GM19351 (cell line): ENCODE data around the gene TRAF3IP1.
"Not testable (repeated sequence)": the region's sequence is repeated elsewhere in the genome, so short reads cannot be mapped to it uniquely, and the experiment has no call there.

Experiments used
- ATAC-seq: cut with Tn5 transposase; IDR thresholded peaks from one replicate; pipeline ENCODE4 v1.9.1; 2021; ENCODE audit warnings: mild to moderate bottlenecking, moderate library complexity; ENCODE audit not compliant: unreplicated experiment

The TRAF3IP1 gene

GRCh38 chr2:238404406-238405216, 84.3 kb downstream of the TRAF3IP1 start:
- no peak for ATAC-seq

DNA sequence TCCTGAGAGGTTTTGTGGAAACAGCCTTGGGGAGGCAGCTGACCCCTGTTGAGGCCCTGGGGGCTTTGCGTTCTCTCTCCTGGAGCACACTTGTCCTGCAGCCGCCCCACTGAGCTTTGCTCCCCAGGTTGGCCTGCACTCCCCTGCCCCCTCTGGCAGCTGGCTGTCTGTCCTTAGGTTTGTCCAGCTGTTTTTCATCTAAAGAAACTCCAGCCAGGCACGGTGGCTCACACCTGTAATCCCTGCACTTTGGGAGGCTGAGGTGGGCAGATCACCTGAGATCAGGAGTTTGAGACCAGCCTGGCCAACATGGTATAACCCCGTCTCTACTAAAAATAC, 84.9 kb downstream of the TRAF3IP1 start:
- ATAC-seq: not testable (repeated sequence)

DNA sequence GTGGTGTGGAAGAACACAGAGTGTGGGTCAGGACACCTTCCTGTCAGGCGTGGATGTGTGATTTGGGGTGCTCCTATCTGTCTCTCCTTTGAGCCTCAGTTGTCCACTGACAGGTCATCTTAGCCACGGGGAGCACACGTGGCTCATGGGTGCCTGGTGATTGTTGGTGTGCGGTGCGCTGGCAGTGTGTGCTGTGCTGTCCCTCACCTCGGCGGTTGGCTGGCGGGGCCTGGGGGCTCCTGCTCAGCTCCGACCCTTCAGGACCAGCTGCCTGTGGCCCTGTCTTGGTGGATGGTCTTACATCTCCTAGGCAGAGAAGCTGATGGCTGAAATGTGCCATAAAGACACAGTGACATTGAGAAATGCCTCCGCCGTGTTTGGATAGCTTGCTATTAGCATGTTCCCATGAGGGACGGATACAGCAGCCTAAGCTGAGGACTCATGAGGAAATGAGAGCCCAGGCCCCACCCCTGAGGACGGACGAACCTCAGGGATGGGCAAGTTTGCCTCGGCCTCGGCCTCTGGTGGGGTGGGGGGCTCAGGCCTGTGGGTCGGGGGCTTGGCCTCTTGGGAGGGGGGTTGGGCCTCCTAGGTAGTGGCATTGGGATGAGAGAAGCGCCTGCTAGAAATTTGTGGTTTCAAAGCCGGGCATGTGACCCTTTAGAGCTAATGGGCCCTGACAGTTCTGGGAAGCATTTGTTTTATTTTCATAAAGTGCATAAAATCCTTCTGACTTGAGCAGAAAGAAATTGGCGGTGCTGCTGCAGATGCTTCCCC, 86.1 kb downstream of the TRAF3IP1 start:
- ATAC-seq: no peak

DNA sequence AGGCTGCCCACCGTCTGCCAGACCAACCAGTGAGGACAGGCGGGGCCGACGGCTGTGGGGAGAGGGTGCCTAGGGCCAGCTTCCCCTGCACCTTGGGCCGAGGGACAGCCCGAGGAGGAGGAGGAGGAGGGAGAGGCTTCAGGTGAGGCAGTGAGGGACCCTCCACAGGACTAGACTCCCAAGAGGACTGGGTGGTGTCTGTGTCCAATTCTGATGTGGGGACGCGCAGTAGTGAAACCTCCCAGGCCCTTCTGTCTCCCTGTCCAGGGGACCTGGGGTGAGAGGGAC, 86.6 kb downstream of the TRAF3IP1 start:
- ATAC-seq: no peak

DNA sequence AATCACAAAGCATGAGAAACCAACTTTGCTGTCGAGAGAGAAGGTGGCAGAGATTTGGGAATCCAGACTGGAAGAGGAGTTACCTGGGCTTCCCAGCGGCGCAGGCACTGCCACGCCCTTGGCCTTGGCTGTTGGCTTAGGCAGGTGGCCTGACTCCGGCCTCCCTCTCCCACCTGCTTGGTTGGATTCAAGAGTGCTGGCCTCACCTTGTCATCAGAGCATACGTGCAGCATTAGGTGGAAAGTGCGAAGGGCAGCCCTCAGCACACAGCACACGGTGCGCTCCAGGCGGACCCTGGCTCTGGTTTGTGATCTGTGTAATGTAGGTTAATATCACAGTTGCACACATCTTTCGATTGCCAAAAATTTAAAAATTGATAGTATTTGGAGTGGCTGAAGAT, 87.2 kb downstream of the TRAF3IP1 start:
- no peak for ATAC-seq

GRCh38 chr2:238408615-238409340, 88.5 kb downstream of the TRAF3IP1 start:
- ATAC-seq: no peak

DNA sequence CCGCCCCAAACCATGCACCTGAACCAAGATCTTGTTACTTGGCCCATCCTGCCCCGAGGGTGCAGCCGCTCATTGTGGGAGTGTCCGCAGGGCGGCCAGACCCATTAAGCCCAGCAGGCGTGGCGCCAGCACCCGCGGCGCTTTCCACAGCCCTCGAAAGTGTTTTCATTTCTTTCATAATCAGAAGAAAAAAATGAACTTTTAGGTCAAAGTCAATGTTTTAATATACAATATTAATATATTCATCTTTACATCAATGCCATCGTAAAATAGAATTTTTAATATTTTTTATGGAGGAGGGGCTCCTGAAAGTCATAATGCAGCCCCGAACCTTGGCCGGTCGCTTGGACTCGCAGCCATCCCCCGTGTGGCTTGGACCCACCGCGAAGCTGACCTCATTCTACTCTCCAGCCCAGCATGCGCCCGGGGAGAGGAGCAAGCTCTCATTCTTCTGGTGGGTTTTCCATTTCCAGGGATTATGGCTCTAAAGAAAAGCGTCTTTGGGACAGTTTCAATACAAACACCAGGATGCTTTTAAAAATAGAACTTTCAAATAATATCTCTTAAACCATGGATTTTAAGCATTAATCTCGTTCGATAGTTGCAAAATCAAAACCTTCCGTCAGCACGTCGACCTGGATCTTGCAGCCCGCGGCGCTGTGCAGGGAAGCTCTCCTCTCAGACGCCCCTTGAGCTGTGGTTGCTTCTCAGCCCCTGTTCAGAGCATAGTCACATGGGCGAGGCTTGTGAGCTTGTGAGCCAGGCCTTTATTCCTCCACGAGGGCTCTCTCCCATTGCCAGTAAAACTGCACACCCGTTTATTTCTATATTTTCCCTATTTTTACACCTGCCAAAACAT, 89.3 kb downstream of the TRAF3IP1 start:
- ATAC-seq: no peak

DNA sequence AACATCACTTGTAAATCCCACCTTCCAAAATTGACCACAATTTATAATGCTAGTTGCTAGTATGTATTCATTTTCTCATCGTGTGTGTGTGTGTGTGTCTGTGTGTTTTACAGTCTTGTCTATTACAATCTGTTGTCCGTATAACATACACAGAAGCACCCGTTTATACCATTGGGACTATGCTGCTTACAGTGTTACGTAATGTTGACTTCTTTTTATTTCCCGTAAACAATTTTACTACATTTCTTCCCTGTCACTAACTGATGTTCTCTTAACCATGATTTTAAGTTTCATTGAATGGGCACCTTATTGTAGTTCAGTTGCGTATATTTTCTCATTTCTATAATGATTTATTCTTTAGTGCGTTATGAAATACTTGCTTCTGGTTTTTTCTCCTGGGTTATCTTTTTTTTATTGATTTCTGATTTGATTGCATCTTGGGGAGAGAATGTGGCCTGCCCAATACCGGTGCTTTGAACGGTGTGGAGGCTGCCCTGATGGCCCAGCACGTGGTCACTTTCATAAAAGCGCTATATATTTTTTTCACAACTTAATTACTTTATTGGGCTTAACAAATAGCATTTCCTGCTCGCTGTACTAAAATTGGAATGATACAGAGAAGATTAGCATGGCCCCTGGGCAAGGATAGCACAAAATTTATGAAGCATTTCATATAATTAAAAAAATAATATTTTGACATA, 91.9 kb downstream of the TRAF3IP1 start:
- no peak for ATAC-seq

DNA sequence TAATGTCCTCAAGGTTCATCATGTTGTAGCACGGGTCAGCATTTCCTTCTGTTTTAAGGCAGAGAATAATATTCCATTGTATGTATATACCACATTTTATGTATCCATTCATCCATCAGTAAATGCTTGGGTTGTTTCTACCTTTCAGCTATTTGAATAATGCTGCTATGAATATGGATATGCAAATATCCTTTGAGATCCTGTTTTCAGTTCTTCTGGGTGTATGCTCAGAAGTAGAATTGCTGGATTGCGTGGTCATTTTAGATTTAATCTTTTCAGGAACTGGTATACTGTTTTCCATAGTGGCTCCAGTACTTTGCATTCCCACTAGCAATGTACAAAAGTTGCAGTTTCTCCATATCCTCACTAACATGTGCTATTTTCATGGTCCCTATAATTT, 93.0 kb downstream of the TRAF3IP1 start:
- no peak for ATAC-seq

- no peak for ATAC-seq
Measured at GRCh38 chr2:238415036-238415764, 94.9 kb downstream of the TRAF3IP1 start.

GRCh38 chr2:238415893-238416292, 95.6 kb downstream of the TRAF3IP1 start:
- no peak for ATAC-seq

DNA sequence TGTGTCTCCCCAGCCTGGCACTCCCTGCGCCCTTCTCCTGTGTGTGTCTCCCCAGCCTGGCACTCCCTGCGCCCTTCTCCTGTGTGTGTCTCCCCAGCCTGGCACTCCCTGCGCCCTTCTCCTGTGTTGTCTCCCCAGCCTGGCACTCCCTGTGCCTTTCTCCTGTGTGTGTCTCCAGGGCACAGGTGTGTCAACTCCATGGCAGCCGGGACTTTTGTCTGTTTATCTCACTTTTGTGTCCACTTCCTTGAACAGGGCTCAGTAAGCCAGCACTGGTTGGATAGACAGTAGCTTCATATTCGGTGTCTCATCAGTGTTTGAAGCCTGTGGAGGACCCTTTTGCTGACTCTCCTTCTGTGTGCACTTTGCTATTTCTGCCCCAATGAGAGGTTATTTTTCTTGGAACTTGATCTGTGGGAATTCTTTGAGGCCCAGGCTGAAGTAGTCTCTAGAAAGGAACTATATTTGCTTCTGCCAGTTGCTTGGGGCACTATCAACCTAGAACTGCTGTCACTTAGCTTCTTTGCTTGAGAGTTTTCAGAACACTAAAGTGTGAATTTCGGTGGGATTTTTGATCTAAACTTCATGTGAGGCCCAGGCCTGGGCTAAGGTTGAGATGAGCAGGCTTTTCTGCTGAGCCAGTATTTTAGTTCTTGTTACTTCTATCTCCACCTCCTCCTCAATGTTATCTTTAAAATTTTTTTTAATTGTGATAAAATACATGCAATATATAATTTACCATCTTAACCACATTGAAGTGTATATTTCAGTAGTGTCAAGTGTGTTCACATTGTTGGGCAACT, 98.1 kb downstream of the TRAF3IP1 start:
- ATAC-seq: no peak

DNA sequence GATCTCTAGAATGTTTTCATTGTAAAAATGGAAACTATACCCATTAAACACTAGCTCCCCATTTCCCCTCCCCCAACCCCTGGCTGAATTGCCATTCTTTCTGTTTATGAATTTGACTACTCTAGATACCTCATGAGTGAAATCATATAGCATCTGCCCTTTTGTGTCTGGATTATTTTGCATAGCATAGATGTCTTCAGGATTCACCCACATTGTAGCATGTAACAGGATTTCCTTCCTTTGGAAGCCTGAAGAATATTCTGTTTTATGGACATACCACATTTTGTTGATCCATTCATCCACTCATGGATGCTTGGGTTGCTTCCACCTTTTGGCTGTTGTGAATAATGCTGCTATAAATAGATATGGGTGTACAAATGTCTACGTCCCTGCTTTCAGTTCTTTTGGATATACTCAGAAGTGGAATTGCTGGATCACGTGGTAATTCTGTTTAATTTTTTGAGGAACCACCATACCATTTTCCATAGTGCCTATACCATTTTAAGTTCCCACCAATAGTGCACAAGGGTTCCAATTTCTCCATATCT, 98.8 kb downstream of the TRAF3IP1 start:
- ATAC-seq: no peak

- no peak for ATAC-seq
Measured at GRCh38 chr2:238420442-238420841, 100.1 kb downstream of the TRAF3IP1 start.

DNA sequence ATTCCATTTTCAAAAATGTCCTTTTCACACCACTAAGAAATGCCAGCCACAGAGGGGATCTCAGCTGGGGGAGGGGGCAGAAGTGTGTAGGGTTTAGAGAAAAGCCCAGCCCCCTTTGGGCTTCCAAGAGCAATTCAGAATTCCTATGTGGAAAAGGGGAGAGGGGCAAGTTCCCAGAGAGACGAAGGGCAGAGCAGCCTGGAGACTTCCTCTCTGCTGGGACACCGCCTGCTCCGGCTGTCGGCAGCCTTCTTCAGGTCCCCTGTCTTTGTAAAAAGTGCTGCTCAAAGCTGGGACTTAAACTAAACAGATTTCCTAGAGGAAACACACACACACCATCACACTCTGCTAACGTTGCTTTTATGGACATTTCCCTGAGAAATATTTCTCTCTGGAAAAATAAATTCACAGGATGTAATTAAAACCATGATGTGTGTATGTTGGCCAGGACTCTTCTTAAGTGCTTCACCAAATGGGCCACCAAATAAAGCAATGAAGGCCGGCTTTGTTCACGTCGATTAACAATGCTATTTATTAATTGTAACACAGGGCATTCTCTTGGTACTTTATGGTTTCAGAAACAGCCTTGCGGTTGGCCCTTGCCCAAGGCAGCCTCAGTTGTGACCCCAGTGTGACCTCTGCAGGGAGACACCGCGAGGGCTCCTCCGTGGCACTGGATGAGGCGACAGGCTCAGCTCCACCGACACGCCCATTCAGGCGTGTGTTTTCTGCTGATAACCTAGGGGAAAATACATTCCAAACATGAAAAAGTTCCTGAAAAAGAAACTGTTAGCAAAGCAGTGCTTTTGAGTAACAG, 100.8 kb downstream of the TRAF3IP1 start:
- ATAC-seq: no peak

GRCh38 chr2:238421695-238422035, 101.3 kb downstream of the TRAF3IP1 start:
- no peak for ATAC-seq

DNA sequence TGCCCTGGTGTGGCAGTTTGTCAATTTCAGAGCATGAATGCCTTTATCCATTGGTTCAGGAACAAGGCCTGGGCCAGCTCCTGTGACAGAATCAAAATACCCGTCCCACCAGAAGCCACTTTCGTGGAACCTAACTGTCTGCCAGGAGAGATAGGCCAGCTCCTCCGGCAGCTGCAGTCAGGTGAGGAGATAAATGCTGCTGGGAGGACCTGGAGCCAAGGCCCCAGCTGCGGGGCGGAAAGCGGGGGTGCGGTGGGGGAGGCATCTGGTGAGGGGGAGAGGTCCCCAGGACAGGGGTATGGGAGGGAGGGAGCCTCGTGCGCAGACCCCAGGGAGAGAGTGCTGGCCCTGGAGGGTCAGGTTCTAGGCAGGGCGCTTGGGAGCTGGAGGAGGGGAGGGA, 102.0 kb downstream of the TRAF3IP1 start:
- ATAC-seq: no peak

GRCh38 chr2:238422940-238423339, 102.6 kb downstream of the TRAF3IP1 start:
- no peak for ATAC-seq
